Measurements from ENCODE around the gene TGDS.

GRCh38 chr13:94525781-94526180 lies 70.2 kb downstream of the TGDS start:
- no peak for TF ChIP-seq POLR2A (IDR thresholded peaks at IDR 0.05)
- TF ChIP-seq CTCF (IDR thresholded peaks at IDR 0.05), result no peak
